Erythroblast (primary cell): ENCODE data around the gene HS6ST2.

Experiments
- GATA1 ChIP-seq: IDR thresholded peaks from 2 replicates; pipeline ENCODE4 v1.6.1; 2011; ENCODE audit warnings: low read depth, mild to moderate bottlenecking, control low read depth, low read length, moderate library complexity
- POLR2A ChIP-seq: IDR thresholded peaks from 2 replicates; pipeline ENCODE4 v1.6.1; 2011; ENCODE audit warnings: mild to moderate bottlenecking, low read length

DNA sequence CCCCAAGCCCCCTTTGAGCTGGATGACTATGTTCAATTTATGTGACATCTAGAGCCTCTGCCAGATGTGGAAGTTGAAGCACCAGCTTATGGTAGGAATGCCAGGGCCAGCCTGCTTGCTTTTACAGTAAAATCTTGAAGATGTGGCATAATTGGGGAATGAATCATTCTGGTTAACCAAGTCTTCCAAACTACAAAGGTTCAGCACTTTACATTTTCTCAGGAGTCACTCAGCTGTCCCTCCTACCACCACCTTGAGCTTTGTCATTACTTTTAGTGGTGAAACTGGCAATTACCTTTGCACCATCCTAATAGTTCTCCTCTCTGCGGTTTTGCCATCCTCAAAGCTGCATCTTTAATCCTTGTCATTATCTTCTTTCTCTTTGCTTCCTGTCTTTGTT lies 172.2 kb downstream of the HS6ST2 start:
- no peak for TF ChIP-seq POLR2A
- TF ChIP-seq GATA1: no peak
